ENCODE results near the gene FOLR3.
"Not testable (repeated sequence)": the region's sequence is repeated elsewhere in the genome, so short reads cannot be mapped to it uniquely, and the experiment has no call there.

The FOLR3 gene

DNA sequence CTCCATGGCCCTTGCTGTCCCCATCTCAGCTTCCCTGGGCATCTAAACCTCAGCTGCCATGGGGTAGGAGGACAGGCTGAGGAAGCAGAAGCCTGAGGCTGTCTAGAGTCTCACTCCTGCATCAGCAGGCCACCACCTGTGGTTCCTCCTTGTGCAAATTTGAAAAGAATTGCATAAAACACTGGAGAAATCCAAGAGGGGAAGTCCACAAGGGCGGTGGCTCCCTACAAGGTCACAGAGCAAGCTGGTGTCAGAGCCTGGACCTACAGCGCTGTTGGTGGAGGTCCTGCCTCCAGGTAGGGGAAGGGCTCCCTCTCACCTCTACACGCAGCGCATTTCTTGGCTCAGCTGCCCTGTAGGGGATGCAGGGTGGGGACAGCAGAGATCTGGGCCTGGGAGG, at the start of gene FOLR3:
FOLR3 (plus strand) TSS at position 253 of the 400 bp plus-strand sequence. CDS start 228 bp downstream, outside the sequence.
- DNase-seq: not testable (repeated sequence)

DNA sequence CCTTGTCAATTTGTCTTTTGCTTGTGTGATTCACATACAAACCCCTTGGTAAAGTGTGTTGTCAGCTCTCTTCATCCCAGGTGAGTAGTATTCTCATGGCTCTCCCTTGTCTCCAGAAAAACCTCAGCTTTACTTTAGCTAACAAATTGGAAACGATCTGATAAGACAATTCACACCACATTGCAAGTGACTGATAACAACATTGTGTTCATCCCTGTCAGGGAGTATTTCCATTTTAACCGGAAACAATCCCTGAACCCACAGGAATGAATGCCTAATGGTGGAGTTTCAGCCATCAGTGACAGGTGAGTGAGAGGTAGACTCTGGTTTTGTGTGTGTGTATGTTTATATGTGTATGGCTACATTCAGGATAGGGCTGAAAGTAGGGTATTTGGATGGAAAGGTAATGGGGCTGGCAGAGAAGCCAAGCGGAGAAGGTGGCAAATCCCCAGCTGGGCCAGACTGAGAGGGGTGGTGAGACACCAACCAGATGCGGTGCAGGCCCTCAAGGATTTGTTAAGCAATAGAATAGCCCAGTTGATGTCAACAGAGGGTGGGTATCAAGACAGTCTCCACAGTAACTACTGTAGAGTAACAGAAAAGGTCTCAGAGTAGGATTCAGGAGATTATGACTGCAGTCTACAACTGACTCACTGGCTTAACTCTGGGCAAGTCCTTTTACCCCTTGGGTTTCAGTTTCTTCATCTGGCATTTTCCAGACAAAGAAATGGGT, 47.3 kb upstream of the FOLR3 start:
- DNase-seq: no peak

DNA sequence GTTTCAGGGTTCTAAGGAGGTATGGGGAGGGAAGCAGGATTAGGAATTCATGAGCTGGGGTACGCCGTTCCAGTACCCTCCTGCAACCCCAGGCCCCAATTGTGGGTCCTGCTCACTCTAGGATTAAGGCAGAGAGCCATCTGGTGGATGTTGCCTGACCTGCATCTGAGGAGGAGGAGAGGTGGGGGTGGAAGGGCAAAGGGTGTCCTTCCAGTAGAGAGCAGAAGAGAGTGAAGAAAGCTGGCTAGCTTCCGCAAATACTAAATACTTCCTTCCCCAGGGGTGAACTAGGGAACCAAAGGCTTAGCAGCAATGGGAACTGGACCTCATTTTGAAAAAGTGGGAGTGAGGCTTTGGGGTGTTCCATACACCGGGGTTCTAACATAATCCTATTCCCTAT, 44.2 kb upstream of the FOLR3 start:
- DNase-seq: peak; percentile 73

DNA sequence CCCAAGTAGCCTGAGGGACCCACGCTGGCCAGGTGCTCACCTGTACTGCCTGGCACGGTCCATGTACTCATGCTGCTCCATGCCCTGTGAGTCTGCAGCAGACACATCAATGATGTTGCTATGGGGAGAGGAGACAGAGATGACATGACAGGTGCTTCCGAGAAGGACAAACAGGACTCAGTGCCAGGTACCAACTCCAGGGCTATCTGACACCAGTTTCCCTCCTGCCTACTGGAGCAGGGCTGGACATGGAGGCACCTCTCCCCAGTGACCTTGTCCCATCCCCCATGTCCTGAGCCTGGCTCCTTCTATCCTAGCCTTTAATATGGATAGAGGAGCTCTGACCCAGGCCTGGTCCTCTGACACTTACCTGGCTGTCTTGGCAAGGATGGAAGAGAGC, 36.8 kb upstream of the FOLR3 start:
- no peak for DNase-seq

DNA sequence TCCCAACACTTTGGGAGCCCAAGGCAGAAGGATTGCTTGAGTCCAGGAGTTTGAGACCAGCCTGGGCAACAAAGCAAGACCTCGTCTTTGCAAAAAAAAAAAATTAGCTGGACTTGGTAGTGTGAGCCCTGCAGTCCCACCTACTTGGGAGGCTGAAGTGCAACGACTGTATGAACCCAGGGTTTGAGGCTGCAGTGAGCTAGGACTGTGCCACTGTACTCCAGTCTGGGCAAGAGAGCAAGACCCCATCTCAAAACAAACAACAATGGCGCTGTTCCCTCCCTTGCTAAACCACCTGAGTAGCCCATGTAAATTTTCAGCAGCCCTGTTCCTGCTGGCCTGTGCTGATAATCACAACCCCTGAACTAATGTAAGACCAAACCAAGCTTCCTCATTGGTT, 35.5 kb upstream of the FOLR3 start:
- no peak for DNase-seq

DNA sequence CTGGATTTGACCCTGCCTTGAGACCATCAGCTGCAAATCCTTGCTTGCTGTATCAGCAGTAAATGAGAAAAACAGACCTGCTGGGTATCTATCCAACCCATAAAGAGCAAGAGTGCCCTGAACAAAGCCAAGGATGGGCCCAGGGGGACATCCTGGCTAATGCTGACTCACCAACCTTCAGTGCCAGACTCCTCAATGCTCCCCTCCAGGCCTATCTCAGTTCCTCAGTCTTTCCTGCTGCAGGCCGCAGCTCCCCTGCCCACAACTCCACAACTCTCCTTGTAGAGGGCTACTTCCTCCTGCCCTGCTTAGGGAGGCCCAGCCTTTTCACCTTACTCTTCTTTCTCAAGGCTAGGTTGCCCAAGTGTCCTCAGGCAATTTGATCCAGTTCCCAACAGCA, 35.1 kb upstream of the FOLR3 start:
- no peak for DNase-seq

DNA sequence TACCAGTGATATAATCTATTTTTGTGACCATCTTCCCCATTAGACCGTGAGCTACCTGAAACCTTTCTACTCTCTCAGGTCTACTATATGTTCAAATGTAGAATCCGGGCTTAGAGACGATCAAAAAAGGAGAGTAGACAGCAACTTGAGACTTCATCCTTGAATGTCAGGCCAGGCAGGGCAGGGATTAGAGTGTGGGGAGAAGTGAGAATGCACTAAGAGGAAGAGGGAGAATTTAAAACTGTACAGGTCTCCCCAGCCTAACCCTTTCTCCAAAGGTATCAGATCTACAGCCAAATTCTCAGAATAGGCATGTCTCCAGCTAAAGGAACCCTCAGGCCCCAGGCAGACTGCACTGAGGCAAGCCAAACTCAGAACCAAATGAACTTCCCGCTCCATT, 33.4 kb upstream of the FOLR3 start:
- DNase-seq: no peak

DNA sequence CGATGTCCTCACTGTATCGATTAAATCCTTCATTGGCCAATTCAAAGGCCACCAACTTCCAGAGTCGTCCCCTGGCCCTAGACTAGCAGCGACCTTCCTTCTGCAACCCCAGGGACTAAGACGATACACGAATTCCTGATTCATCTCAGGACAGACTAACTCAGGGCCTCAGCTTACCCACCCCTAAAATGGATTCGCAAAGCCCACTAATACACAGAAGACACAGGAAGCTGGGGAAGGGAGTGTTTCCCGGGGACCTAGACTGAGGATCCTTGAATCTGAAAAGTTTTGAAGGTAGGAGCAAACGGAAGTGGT, 32.9 kb upstream of the FOLR3 start:
- DNase-seq: no peak

DNA sequence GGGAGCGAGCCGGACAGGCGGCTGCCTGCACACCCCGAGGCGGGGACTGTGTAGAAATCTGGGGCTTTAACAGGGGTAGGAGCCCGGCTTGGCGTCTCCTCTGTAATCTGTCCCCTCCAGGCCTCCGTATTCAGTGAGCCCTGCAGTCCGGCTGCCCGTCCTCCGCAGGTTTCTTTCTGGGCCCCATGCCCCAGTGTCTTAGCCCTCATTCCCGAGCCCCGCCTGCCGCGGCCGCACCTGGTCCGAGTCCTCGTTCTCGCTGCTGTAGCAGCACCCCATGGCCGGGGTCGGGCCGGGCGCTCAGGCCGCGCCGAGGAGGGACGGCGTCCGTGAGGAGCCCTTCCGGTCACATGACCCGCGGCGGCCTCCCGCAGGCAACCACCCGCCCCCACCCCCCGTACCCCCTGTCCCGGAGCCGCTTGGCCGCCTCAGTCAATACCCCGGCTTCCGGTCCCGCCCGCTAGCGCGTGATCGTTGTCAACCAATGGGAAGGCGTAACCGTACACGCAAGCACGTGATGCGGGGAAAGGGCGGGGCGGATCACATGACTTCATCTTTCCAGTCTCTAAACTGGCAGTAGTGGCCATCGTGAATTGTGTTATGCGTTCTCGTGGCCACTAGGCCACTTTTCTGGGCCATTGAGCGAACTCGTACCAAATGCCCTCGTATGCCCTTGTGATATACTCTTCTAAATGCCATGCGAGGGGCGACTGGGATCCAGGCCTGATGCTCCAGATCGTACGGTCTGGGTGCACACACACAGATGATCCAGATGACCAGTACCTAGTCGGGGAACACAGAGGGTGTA, 32.4 kb upstream of the FOLR3 start, which contains the start of gene LAMTOR1:
LAMTOR1 (minus strand) TSS at position 352 of the 808 bp plus-strand sequence; CDS start at position 279, 73 bp downstream.
- DNase-seq: peak; percentile 99

DNA sequence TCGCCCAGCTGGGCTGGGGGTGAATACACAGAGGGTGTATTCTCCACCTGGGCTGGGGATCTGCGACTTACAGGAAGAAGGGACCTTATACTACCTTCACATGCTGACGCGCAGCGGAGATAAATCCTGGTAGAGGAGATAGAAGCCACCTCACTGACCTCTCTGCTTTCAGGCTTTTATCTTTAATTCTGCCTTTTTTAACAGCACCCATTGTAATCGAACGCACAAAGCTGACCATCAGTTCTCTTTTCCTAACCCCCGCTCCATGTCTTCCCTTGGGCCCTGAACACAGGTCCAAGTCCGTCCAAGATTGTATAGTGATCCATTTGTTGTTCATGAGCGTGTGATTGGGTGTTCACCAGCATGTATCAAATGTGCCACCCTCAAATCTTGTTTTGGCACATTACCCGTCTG, 31.8 kb upstream of the FOLR3 start:
- DNase-seq: no peak

DNA sequence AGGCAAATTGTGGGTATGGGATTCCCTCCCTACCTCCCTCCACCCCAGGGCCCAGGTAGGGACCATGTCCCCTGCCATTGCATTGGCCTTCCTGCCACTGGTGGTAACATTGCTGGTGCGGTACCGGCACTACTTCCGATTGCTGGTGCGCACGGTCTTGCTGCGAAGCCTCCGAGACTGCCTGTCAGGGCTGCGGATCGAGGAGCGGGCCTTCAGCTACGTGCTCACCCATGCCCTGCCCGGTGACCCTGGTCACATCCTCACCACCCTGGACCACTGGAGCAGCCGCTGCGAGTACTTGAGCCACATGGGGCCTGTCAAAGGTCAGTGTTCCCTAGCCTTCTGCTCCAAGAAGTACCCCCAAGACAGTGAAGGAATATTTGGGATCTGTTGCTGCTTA, 29.6 kb upstream of the FOLR3 start, which contains the start of gene TOMT:
TOMT (plus strand) TSS at position 37 of the 400 bp plus-strand sequence; CDS start at position 65, 28 bp downstream.
- DNase-seq: no peak

DNA sequence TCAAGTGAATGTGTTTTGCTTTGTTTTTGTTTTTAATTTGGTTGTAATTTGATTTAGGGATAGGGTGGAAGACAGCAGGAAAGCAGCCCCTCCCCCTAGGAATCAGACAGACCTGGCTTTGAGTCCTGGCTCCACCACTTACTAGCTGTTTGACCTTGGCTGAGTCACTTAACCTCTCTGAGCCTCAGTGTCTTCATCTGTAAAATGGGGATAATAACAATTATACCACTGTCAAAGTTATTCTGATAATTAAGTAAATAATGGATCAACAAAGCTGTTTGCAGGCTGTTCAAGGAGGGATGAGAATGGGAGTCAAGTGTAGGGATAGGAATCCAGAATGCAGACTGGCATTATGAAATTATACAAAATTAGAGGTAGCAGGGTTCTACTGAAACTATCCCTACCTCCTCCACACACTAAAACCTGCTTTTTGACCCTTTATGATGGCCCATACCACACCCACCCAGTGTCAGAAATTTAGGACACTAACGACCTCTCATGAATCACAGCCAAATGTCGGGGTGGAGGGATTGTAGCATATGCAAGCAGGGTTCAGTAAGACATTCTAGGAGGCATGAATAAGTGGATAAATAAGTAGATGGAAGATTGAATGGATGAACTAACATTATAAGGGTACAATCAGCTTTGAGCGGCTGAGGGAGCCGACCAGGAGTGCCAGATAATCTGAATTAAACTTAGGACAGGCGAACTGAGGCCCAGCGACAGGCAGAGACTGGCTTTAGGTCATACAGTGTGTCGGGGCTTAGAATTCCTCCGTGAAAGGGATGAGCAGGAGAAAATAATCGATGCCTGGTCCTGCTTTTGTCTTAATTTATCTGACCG, 24.0 kb upstream of the FOLR3 start:
- no peak for DNase-seq

DNA sequence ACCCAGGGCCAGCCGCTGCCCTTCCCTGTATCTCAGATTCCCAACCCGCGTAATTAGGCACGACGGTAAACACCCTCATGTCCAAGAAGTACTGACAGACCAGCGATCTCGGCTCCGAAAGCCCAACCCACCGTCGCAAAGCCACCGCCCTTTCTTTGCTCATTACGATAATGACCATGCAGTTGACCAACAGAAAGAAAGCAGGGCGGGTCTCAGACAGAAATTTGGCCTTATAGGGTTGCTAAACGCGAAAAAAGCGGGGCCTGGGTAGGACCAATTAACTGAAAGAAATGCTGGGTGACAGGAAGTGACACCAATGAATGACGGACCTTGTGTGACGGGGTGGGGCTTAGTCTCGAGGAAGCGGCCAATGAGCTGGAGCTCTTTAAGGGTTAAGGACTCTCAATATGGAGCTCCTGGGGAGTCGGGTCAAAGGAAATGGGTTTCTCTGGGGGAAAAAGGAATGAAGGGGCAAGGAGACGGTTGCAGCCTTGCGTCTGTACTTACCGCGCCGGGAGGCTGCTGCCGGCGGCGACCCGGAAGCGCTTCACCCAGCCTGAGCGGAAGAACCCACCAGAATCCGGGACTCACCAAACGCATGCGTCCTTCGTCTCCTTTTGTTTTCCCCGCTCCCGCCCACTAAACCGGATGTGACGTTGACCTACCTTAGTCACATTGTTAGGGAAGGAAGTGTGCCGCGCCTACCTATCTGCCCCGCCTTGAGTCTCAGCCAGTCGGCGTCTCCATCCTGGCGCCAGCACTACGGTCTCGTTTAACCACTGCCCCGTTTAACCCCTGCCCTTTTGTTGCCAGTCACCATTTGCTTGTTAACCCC, 23.2 kb upstream of the FOLR3 start, which contains the start of gene ANAPC15:
ANAPC15 (minus strand) TSS at position 553 of the 835 bp plus-strand sequence. CDS start 1,419 bp downstream, outside the sequence.
- peak; percentile 100 for DNase-seq

DNA sequence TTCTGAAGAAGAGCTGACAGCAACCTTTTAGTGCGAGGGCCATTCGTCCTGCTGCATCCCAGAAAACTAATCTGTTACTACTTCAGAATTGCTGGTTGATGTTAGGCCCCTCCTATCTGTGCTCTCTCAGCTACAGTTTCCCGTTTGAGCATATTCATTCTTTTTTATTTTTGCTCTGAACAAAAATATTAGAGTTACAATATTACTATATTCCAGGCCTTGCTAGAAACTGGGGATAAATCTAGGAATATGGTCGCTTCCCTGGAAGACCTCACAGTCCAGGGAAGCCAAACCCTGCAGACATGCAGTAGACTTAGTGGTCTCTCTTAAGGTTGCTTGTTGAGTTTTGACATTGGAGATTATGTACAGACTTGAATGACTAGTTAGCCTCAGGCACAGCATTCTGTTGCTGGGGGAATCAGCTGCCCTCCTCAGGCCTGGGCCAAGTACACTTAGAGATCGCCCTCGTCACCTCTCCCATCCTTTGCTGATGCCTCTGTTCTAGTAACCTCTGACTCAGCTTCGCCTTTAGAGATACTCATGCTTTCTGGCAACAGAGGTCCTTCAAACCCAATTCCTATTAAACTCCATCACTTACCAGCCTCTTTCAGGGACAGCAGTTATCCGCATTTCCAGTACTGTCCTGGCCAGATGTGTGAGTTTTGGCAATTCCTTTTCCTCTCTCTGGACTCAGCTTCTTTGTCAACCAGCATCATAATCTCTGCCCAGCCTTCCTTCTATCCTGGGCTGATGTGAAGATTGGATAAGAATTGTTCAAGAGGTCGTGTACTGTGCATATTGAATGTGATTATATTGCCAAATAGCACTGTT, 22.3 kb upstream of the FOLR3 start:
- DNase-seq: no peak

DNA sequence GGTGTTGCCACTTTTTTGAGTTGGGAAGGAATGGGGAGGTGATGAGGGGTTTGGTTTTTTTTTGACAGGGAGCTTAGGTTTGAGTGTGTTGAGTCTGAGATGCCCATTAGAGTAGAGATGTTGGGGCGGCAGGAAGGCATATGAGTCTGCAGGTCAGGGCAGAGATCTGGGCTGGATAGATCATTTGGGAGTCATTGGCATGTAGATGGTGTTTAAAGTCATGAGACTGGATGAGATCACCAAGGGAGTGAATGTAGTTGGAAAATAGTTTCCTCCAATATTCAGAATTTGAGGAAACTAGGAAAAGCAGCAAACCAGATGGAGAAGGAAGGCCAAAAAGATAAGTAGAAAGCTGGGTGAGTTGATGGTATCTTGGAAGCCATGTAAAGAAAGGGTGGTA, 21.0 kb upstream of the FOLR3 start:
- no peak for DNase-seq

DNA sequence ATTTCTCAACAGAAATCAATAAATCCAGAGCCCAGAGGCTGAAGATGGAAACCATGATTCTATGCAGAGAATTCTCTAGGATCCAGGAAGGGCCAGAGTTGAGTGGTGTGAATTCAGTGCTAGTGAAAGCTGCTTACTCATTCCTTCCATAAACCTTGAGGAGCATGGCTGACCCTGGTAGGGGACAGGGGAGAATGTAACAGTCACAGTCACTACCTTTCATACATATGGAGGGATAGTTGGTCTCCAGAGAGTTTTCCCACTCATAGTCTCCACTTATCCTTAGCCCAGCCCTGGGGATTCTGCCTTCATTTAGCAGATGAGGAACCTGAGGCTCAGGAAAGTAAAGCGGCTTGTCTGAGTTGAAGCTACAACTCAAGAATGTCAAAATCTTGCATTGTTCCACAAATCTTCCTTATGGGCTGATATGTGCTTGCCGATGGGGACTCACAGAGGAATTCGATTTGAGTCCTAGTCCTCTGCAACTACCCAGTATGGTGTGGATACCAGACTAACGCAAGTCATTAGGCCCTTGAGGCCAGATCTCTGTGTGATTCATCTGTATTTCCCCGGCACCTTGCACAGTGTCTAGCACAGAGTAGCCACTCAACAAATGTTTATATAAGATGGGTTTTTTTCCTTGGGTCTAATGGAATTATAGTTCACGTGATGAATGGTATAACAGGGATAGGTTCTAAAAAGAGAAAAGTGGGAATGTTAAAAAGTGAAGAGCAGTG, 19.3 kb upstream of the FOLR3 start:
- no peak for DNase-seq

DNA sequence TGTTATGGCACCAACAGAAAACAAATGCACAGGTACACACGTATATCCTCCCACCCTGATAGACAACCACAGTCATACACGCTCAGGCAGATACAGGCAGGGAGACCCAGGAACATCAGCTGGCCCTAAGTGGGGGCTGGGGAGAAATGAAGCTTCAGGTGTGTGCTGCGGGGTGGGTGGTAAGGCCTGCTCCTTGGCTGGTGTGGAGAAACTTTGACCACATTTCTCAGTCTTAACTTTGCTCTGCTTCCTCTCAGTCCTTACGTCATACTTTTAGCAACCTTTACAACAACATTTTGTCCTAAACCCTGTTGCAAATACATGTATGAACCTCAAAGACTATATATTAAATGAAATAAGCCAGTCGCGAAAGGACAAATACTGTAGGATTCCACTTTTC, 16.3 kb upstream of the FOLR3 start:
- DNase-seq: no peak

DNA sequence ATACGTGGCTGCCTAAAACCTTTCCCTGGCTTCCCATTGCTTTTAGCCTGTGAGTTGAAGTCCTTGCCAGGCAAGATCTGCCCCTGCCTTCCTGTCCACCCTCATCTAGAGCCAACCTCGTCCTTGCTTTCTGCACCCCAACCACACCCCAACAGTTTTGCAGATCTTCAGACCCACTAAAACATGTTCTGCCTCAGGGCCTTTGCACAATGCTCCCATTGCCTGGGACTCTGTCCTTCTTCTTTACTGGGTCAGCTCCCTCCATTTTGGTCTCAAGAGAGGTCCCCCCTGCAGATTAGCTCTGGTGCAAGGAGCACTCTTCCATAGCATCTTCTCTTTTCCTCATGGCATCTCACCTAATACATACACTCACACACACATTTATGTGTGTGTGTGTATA, 14.6 kb upstream of the FOLR3 start:
- no peak for DNase-seq

DNA sequence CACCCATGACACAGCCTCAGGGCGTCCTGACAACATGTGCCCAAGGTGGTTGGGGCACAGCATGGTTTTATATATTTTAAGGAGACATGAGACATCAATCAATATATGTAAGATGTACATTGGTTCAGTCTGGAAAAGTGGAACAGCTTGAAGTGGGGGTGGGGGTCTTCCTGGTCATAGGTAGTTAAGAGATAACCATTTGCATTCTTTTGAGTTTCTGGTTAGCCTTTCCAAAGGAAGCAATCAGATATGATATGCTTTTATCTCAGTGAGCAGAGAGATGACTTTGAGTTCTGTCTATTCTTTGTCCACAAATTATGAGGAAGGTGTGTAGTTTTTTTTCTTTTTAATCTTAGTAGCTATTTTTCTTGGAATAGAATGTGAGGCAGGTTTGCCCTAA, 12.9 kb upstream of the FOLR3 start:
- no peak for DNase-seq

DNA sequence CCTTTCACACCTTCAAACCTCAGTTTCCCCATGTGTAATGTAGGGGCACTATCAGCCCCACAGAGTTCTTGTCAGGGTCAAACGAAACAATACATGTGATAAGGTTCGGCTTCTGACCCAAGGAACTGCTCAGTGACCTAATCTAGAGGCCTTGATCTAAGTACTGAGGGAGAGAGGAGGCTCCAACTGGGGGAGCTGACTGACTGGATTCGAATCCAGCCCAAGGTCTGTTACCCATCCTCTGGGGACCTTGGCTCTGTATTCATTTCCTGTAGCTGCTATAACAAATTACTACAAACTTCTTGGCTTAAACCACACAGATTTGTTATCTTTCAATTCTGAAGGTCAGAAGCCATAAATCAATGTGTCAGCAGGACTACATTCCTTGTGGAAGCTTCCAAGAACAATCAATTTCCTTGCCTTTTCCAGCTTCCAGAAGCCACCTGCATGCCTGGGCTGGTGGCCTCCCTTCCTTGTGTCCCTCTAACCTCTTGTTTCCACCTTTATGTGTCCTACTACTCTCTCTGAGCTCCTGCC, 12.3 kb upstream of the FOLR3 start:
- no peak for DNase-seq
